GM19372 (cell line): ENCODE measurements around the gene PTPRT.

ENCODE experiments used
- ATAC-seq: cut with Tn5 transposase; IDR thresholded peaks from one replicate; pipeline ENCODE4 v1.9.1; 2021; ENCODE audit warnings: mild to moderate bottlenecking, low read depth, moderate library complexity; ENCODE audit not compliant: unreplicated experiment

The PTPRT gene

GRCh38 chr20:42181064-42181463, 1008.6 kb downstream of the PTPRT start:
- no peak for ATAC-seq

- ATAC-seq = no peak
These were observed 1009.9 kb downstream of the PTPRT start for GRCh38 chr20:42179768-42180167.

- no peak for ATAC-seq
These were observed 1016.3 kb downstream of the PTPRT start for GRCh38 chr20:42173440-42173839.

- no peak for ATAC-seq
These were observed 1025.4 kb downstream of the PTPRT start for GRCh38 chr20:42164121-42164890.

- ATAC-seq = no peak
These were observed 1028.4 kb downstream of the PTPRT start for GRCh38 chr20:42161228-42161829.

- ATAC-seq = no peak
These were observed 1029.9 kb downstream of the PTPRT start for GRCh38 chr20:42159808-42160207.

- no peak for ATAC-seq
These were observed 1031.4 kb downstream of the PTPRT start for GRCh38 chr20:42158272-42158671.

GRCh38 chr20:42155586-42155985, 1034.1 kb downstream of the PTPRT start:
- no peak for ATAC-seq

GRCh38 chr20:42152575-42152974, 1037.1 kb downstream of the PTPRT start:
- no peak for ATAC-seq

- ATAC-seq = no peak
These were observed 1039.5 kb downstream of the PTPRT start for GRCh38 chr20:42150230-42150629.

GRCh38 chr20:42138729-42139128, 1051.0 kb downstream of the PTPRT start:
- no peak for ATAC-seq

GRCh38 chr20:42134265-42135098, 1055.2 kb downstream of the PTPRT start:
- no peak for ATAC-seq

- no peak for ATAC-seq
These were observed 1058.7 kb downstream of the PTPRT start for GRCh38 chr20:42130810-42131596.

- ATAC-seq = no peak
These were observed 1064.3 kb downstream of the PTPRT start for GRCh38 chr20:42125426-42125825.

GRCh38 chr20:42123981-42124473, 1065.7 kb downstream of the PTPRT start:
- no peak for ATAC-seq

- no peak for ATAC-seq
These were observed 1071.1 kb downstream of the PTPRT start for GRCh38 chr20:42118409-42119125.

- ATAC-seq = no peak
These were observed 1071.7 kb downstream of the PTPRT start for GRCh38 chr20:42118001-42118400.

GRCh38 chr20:42113236-42113635, 1076.5 kb downstream of the PTPRT start:
- no peak for ATAC-seq

- ATAC-seq = no peak
These were observed 1077.5 kb downstream of the PTPRT start for GRCh38 chr20:42112161-42112560.

- ATAC-seq = no peak
These were observed 1078.4 kb downstream of the PTPRT start for GRCh38 chr20:42111349-42111748.
